ENCODE results near the gene STAT3. TPM values are rescaled to one million over a fixed set of nuclear protein-coding genes. Genes with fewer than 3 reads are reported as not detected.
"Not testable (repeated sequence)": the region's sequence is repeated elsewhere in the genome, so short reads cannot be mapped to it uniquely, and the experiment has no call there.

Gene STAT3
- total RNA-seq, 2 donors from 2014 or later, result 105 to 150 TPM

- no peak for TF ChIP-seq CTCF (IDR thresholded peaks at IDR 0.05)
- no peak overlapping the region for H3K4me3 ChIP-seq
- no peaks in the 10 kb centered on the region for H3K9me3 ChIP-seq
- H3K27me3 ChIP-seq, result no peaks in the 10 kb centered on the region
- no peaks in the 10 kb centered on the region for H3K4me1 ChIP-seq
- H3K27ac ChIP-seq, result no peak overlapping the region
- DNase-seq (ENCODE audit: low spot score), result no peak
- H3K36me3 ChIP-seq, result peaks cover 64% of the 10 kb centered on the region
Measured at GRCh38 chr17:42303694-42304093, 84.5 kb downstream of the STAT3 start.

GRCh38 chr17:42301022-42301421, 87.2 kb downstream of the STAT3 start:
- Histone ChIP-seq H3K27ac (no peak overlapping the region), H3K27me3 (no peaks in the 10 kb centered on the region), H3K4me1 (no peaks in the 10 kb centered on the region), H3K9me3 (no peaks in the 10 kb centered on the region), H3K4me3 (no peak overlapping the region), H3K36me3 (peaks cover 48% of the 10 kb centered on the region)
- TF ChIP-seq CTCF (IDR thresholded peaks at IDR 0.05), result no peak
- DNase-seq (ENCODE audit: low spot score), result no peak

GRCh38 chr17:42299913-42300312, 88.3 kb downstream of the STAT3 start:
- not testable (repeated sequence) for H3K9me3 ChIP-seq; H3K4me1 ChIP-seq; DNase-seq (ENCODE audit: low spot score); H3K4me3 ChIP-seq; H3K27ac ChIP-seq; H3K27me3 ChIP-seq
- H3K36me3 ChIP-seq, result peaks cover 54% of the 10 kb centered on the region

DNA sequence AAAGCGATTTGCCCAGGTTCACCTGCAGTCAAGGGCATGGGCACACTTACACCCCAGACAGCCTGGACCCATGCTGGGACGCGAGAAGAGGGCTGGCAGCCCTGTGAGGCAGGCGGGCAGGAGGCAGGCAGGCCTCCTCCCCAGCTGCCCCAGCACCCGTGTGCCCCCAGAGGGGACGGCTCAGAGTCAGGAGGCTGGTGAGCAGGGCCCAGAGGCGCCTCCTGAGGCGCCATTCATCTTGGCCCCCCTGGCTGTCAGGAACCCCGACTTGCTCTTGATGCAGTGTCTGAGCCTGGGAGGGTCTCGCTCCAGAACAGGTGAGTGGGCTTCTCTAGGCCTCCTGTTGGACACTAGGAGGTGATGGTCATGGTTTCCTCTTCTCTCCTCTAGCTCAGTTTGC, 88.9 kb downstream of the STAT3 start:
- H3K4me1 ChIP-seq; H3K27ac ChIP-seq; H3K4me3 ChIP-seq; H3K9me3 ChIP-seq; DNase-seq (ENCODE audit: low spot score); H3K27me3 ChIP-seq: not testable (repeated sequence)
- peaks cover 50% of the 10 kb centered on the region for H3K36me3 ChIP-seq

GRCh38 chr17:42297775-42298174, 90.5 kb downstream of the STAT3 start:
- H3K9me3 ChIP-seq; H3K4me1 ChIP-seq; H3K27me3 ChIP-seq; H3K27ac ChIP-seq; H3K4me3 ChIP-seq; DNase-seq (ENCODE audit: low spot score): not testable (repeated sequence)
- H3K36me3 ChIP-seq, result peaks cover 36% of the 10 kb centered on the region

- H3K9me3 ChIP-seq, result no peaks in the 10 kb centered on the region
- H3K36me3 ChIP-seq, result peaks cover 24% of the 10 kb centered on the region
- H3K27ac ChIP-seq, result no peak overlapping the region
- H3K4me1 ChIP-seq, result peaks cover 0 to 9% of the 10 kb centered on the region in 2 donors
- H3K4me3 ChIP-seq, result no peak overlapping the region
- TF ChIP-seq CTCF (IDR thresholded peaks at IDR 0.05), result no peak
- no peak for DNase-seq (ENCODE audit: low spot score)
- no peaks in the 10 kb centered on the region for H3K27me3 ChIP-seq
Measured at GRCh38 chr17:42296012-42296411, 92.2 kb downstream of the STAT3 start.

DNA sequence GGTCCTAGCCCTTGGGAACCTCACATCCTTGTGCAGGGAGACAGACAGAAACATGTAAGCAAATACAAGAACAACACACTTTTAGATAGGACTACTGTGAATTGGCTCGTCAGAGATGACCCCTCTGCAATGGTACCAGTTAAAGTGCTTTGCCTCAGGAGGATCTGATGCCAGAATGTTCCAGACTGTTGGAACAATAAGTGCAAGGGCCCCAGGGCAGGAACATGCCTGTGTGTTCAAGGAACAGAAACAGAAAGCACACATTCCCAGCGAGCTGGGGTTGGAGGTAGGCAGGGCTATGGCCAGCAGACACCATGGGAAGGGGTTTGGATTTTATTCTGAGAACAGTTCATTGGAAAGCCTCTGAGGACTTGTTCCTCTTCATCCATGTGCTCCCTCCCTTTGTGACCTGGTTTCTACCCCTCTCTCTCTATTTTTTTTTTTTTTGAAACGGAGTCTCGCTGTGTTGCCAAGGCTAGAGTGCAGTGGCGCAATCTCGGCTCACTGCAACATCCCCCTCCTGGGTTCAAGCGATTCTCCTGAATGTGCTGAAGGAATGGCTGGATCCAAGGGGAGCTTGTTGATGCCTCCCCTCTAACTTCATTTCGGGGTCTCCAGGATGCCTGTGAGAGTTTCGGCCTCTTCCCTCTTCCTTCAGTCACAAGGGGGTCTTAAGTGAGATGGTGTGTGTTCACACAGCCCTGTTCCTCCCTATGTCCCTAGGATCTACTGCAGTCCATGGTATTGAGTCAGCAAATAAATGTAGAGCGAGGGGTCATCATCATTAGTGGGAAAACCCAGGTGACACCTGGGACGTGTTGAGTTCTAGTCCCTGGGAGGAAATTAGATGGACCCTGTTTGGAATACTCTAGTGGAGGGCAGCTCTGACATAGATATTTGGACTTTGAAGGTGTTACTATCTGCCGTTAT, 93.5 kb downstream of the STAT3 start:
- Histone ChIP-seq H3K27me3 (no peaks in the 10 kb centered on the region), H3K9me3 (no peaks in the 10 kb centered on the region), H3K4me3 (no peak overlapping the region), H3K36me3 (peaks cover 21% of the 10 kb centered on the region), H3K27ac (no peak overlapping the region), H3K4me1 (peaks cover 0 to 12% of the 10 kb centered on the region in 2 donors)
- TF ChIP-seq CTCF (IDR thresholded peaks at IDR 0.05), result no peak
- no peak for DNase-seq (ENCODE audit: low spot score)

Measured in right atrium auricular region (tissue), 2 donors.